Sigmoid colon (tissue), 4 donors: Measurements from ENCODE around the gene NOC2L.

ENCODE experiments used
- CTCF ChIP-seq, 4 experiments: fragments of 450-650 bp in 3 of 4; fragments of 200-600 bp in 1 of 4; IDR thresholded peaks; one replicate each; pipeline ENCODE4 v1.5.1; 2016 to 2019; ENCODE audit warnings: antibody characterized with exemption in 4 of 4, mild to moderate bottlenecking in 3 of 4, moderate library complexity in 2 of 4
- EP300 ChIP-seq, 4 donors: sonication (generic); formaldehyde crosslinking; IDR thresholded peaks; one replicate each; pipeline ENCODE4 v1.6.1; 2017; ENCODE audit warnings: antibody characterized with exemption in 4 of 4
- POLR2A ChIP-seq, 2 donors: fragments of 450-650 bp; IDR thresholded peaks; one replicate each; pipeline ENCODE4 v1.6.1; 2016; ENCODE audit warnings: antibody characterized with exemption in 2 of 2, mild to moderate bottlenecking in 2 of 2, moderate library complexity in 2 of 2
- POLR2AphosphoS5 ChIP-seq, 4 donors: sonication (generic); formaldehyde crosslinking; IDR thresholded peaks; one replicate each; pipeline ENCODE4 v1.6.1; 2017; ENCODE audit warnings: antibody characterized with exemption in 4 of 4

GRCh38 chr1:939511-940106, 19.4 kb downstream of the NOC2L start:
- no peak for TF ChIP-seq POLR2AphosphoS5 (IDR thresholded peaks at IDR 0.05)
- no peak for TF ChIP-seq CTCF (IDR thresholded peaks at IDR 0.05)
- no peak for TF ChIP-seq POLR2A (IDR thresholded peaks at IDR 0.05)
- TF ChIP-seq EP300 (IDR thresholded peaks at IDR 0.05) = no peak
